ENCODE data around the gene GAD1.

DNA sequence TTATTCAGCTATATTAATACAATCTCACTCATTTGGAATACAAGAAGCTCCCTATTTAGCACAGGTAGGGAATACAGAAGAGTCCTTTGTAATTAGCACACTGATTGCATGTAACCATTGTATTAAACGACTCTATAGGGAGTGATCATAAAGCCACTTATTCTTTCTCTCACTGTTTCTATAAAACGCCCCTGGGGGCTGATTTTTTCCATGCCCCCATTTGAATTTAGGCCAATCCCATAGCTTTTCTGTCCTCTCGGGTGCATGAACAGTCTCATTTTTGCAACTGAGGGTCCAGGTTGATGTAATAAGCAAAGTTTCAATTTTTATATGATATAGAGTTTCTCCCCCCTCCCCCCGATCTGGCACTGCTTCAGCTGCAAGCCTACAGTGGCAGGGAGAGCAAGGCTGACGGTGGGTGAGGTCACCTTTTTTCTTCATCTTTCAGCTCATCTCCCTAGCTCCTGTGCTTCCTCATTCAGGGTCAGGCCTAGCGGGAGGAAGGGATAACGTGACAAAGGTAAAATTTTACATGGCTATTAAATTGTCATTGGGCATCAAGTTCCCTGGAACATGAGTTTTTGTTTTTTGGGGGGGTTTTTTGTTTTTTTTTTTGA is 45.7 kb downstream of the GAD1 start:
- TF ChIP-seq CTCF (IDR thresholded peaks at IDR 0.05; ENCODE audit: low read depth, low read length) (no peak), EZH2phosphoT487 (IDR thresholded peaks at IDR 0.05; ENCODE audit: low read depth) (no peak)

All from OCI-LY3 (cell line).